ENCODE data around the gene ZDHHC14.
A peak's percentile ranks its signal among the peaks of the same experiment; 100 is the strongest.
"Not testable (repeated sequence)": the region's sequence is repeated elsewhere in the genome, so short reads cannot be mapped to it uniquely, and the experiment has no call there.

ZDHHC14 gene

GRCh38 chr6:157380779-157381561, at the start of gene ZDHHC14:
TSS of gene ZDHHC14 (plus strand) at chr6:157381190.
- no peak for TF ChIP-seq CTCF (IDR thresholded peaks at IDR 0.05; ENCODE audit: low read depth, low read length, missing control alignments)
- Histone ChIP-seq H3K27me3 (replicated peaks) (no peaks in the 10 kb centered on the region), H3K4me3 (ENCODE audit: low read depth, low read length) (peak within 1 kb of the TSS; percentile 79), H3K36me3 (replicated peaks) (no peaks in the 10 kb centered on the region), H3K27ac (peak within 1 kb of the TSS; percentile 40)
- DNase-seq, result peak; percentile 72
- in situ Hi-C loops (cut with HindIII; ENCODE audit: low pct_ligation_motif_present, low sequenced_read_pairs), result no loop called here

GRCh38 chr6:157332813-157333212, 48.2 kb upstream of the ZDHHC14 start:
- no peak overlapping the region for H3K4me3 ChIP-seq (ENCODE audit: low read depth, low read length)
- no peak for DNase-seq
- in situ Hi-C loops (cut with HindIII; ENCODE audit: low pct_ligation_motif_present, low sequenced_read_pairs), result no loop called here
- no peak for TF ChIP-seq CTCF (IDR thresholded peaks at IDR 0.05; ENCODE audit: low read depth, low read length, missing control alignments)
- no peaks in the 10 kb centered on the region for H3K27me3 ChIP-seq (replicated peaks)
- no peaks in the 10 kb centered on the region for H3K36me3 ChIP-seq (replicated peaks)
- H3K27ac ChIP-seq, result no peak overlapping the region

GRCh38 chr6:157333537-157333936, 47.5 kb upstream of the ZDHHC14 start:
- no peaks in the 10 kb centered on the region for H3K36me3 ChIP-seq (replicated peaks)
- TF ChIP-seq CTCF (IDR thresholded peaks at IDR 0.05; ENCODE audit: low read depth, low read length, missing control alignments), result no peak
- in situ Hi-C loops (cut with HindIII; ENCODE audit: low pct_ligation_motif_present, low sequenced_read_pairs), result no loop called here

GRCh38 chr6:157333956-157334355, 47.0 kb upstream of the ZDHHC14 start:
- no peak overlapping the region for H3K27ac ChIP-seq
- TF ChIP-seq CTCF (IDR thresholded peaks at IDR 0.05; ENCODE audit: low read depth, low read length, missing control alignments), result no peak
- no peaks in the 10 kb centered on the region for H3K36me3 ChIP-seq (replicated peaks)
- in situ Hi-C loops (cut with HindIII; ENCODE audit: low pct_ligation_motif_present, low sequenced_read_pairs), result no loop called here
- DNase-seq, result no peak
- no peaks in the 10 kb centered on the region for H3K27me3 ChIP-seq (replicated peaks)
- H3K4me3 ChIP-seq (ENCODE audit: low read depth, low read length), result no peak overlapping the region

More at GRCh38 chr6:157333537-157333936, 47.5 kb upstream of the ZDHHC14 start:
- no peak overlapping the region for H3K27ac ChIP-seq
- H3K27me3 ChIP-seq (replicated peaks), result no peaks in the 10 kb centered on the region
- no peak for DNase-seq
- H3K4me3 ChIP-seq (ENCODE audit: low read depth, low read length), result no peak overlapping the region

- in situ Hi-C loops (cut with HindIII; ENCODE audit: low pct_ligation_motif_present, low sequenced_read_pairs), result no loop called here
- no peak for TF ChIP-seq CTCF (IDR thresholded peaks at IDR 0.05; ENCODE audit: low read depth, low read length, missing control alignments)
- H3K27me3 ChIP-seq (replicated peaks), result no peaks in the 10 kb centered on the region
Measured at GRCh38 chr6:157335829-157336228, 45.2 kb upstream of the ZDHHC14 start.

GRCh38 chr6:157337276-157337675, 43.7 kb upstream of the ZDHHC14 start:
- DNase-seq; H3K4me3 ChIP-seq (ENCODE audit: low read depth, low read length); H3K36me3 ChIP-seq (replicated peaks); H3K27me3 ChIP-seq (replicated peaks); H3K27ac ChIP-seq; in situ Hi-C loops (cut with HindIII; ENCODE audit: low pct_ligation_motif_present, low sequenced_read_pairs): not testable (repeated sequence)

More at GRCh38 chr6:157335829-157336228, 45.2 kb upstream of the ZDHHC14 start:
- Histone ChIP-seq H3K4me3 (ENCODE audit: low read depth, low read length) (no peak overlapping the region), H3K36me3 (replicated peaks) (no peaks in the 10 kb centered on the region), H3K27ac (no peak overlapping the region)
- no peak for DNase-seq
